ENCODE measurements around the gene UQCRHL.

DNA sequence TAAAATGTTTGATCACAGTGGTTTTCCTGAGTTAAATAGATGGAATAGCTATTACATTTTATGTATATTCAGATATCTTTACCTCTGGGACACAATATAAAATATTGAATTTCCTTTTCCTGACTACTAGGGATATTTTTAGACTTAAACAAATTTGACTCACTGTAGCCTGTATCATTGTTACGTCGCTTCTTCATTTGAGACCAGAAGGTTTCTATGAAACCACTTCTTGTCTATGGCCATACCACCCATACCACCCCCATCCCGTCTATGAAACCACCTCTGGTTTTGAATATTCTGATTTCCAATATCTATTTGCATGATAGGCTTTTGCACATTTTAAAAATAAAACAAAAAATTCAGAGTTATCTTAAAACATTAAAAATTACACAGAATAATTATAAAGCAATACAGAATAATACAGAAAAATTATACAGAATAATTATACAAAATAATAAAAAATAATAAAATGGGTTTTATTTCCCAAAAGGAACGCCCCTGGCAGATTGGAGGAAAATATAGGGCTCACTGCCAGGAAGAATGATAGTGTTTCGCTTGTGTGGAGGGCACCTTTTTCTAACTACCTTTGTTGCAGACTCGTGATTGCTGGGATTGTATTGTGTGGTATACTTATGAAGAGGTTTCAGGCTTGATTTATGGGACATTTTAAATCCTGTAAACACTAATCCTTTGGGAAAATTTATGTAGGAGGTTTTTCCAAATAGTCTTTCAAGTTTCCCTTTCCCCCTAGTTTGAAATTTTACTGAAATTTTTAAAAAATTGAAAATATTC lies 44.8 kb upstream of the UQCRHL start:
- TF ChIP-seq, protein P1, sequence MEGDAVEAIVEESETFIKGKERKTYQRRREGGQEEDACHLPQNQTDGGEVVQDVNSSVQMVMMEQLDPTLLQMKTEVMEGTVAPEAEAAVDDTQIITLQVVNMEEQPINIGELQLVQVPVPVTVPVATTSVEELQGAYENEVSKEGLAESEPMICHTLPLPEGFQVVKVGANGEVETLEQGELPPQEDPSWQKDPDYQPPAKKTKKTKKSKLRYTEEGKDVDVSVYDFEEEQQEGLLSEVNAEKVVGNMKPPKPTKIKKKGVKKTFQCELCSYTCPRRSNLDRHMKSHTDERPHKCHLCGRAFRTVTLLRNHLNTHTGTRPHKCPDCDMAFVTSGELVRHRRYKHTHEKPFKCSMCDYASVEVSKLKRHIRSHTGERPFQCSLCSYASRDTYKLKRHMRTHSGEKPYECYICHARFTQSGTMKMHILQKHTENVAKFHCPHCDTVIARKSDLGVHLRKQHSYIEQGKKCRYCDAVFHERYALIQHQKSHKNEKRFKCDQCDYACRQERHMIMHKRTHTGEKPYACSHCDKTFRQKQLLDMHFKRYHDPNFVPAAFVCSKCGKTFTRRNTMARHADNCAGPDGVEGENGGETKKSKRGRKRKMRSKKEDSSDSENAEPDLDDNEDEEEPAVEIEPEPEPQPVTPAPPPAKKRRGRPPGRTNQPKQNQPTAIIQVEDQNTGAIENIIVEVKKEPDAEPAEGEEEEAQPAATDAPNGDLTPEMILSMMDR (IDR thresholded peaks at IDR 0.05 in 2 of 3, conservative IDR thresholded peaks at IDR 0.05 in 1 of 3; ENCODE audit: control insufficient read depth in 2 of 3, extremely low read depth in 1 of 3, insufficient read depth in 1 of 3, low read depth in 3 of 3, low read length in 3 of 3): no peak
- TF ChIP-seq CHD2 (IDR thresholded peaks at IDR 0.05; ENCODE audit: borderline replicate concordance, low read depth, low read length): no peak
- TF ChIP-seq POLR2AphosphoS2 (IDR thresholded peaks at IDR 0.05; ENCODE audit: low read depth, low read length): no peak
- 0 out of 2 replicates have a peak, but pooled peaks have one; percentile 6 for TF ChIP-seq IKZF1 (conservative IDR thresholded peaks at IDR 0.05)
